Testis (tissue), 3 donors: ENCODE results near the gene CNDP1. TPM values are rescaled to one million over a fixed set of nuclear protein-coding genes. Genes with fewer than 3 reads are reported as not detected.

ENCODE experiments used
- DNase-seq: peaks from one replicate; pipeline ENCODE4 v3.0.0-alpha.2; 2019
- H3K27ac ChIP-seq, 2 donors: fragments of 200-600 bp; sonication (generic); one replicate each; pipeline ENCODE4 v1.5.1; 2019
- H3K27me3 ChIP-seq: fragments of 200-600 bp; sonication (generic); one replicate; pipeline ENCODE4 v1.5.1; 2019
- H3K36me3 ChIP-seq: fragments of 200-600 bp; sonication (generic); one replicate; pipeline ENCODE4 v1.5.1; 2017; ENCODE audit warnings: low read depth; ENCODE audit errors: missing control alignments
- H3K4me1 ChIP-seq: fragments of 200-600 bp; sonication (generic); one replicate; pipeline ENCODE4 v1.5.1; 2019
- H3K4me3 ChIP-seq, 2 donors: fragments of 200-600 bp; sonication (generic); one replicate each; pipeline ENCODE4 v1.5.1; 2017 to 2019
- H3K9me3 ChIP-seq: fragments of 200-600 bp; sonication (generic); one replicate; pipeline ENCODE4 v1.5.1; 2017
- CTCF ChIP-seq, 3 experiments: fragments of 450-650 bp in 2 of 3; fragments of 200-600 bp in 1 of 3; sonication (generic) in 1 of 3; IDR thresholded peaks; one replicate each; pipeline ENCODE4 v1.5.1; 2016 to 2019; ENCODE audit warnings: antibody characterized with exemption in 3 of 3, mild to moderate bottlenecking in 2 of 3, moderate library complexity in 1 of 3
- POLR2A ChIP-seq: fragments of 450-650 bp; IDR thresholded peaks from one replicate; pipeline ENCODE4 v1.6.1; 2017; ENCODE audit warnings: antibody characterized with exemption, mild to moderate bottlenecking, moderate library complexity
- WGBS, 2 donors: methylation state at CpG; one replicate each; pipeline ENCODE4 v1.1.5; 2018; 5-methylcytosine and 5-hydroxymethylcytosine counted together
- intact Hi-C: fragments of 100-400 bp; cut with DNase I; formaldehyde crosslinking; loops from one replicate; pipeline ENCODE4 v1.15.1; 2023; ENCODE audit warnings: low total_unique reads
- polyA plus RNA-seq: library from polyadenylated mRNA; stranded (reverse); fragments of 350-450 nt; fragmentation: Illumina TruSeq; extraction: RNeasy Lipid Tissue Mini Kit (QIAGEN cat#74804); gene quantifications from one replicate; pipeline ENCODE4 v1.2.3, GENCODE V29; 2014; ENCODE audit warnings: low read depth, low replicate concordance; ENCODE audit not compliant: insufficient read depth
- total RNA-seq, 2 donors: library from RNA; depleted of rRNA; stranded (reverse); fragments of >200 nt; gene quantifications; one replicate each; pipeline ENCODE4 v1.2.3, GENCODE V29; 2016

The CNDP1 gene
- total and polyA plus RNA-seq, 3 donors from 2014 or later = 0.31 to 1.3 (median 0.40) TPM

GRCh38 chr18:74531043-74531442 is 3.3 kb upstream of the CNDP1 start:
- Histone ChIP-seq H3K9me3 (no peaks in the 10 kb centered on the region), H3K4me1 (no peaks in the 10 kb centered on the region), H3K4me3 (no peak overlapping the region), H3K27me3 (no peaks in the 10 kb centered on the region), H3K27ac (no peak overlapping the region), H3K36me3 (no peaks in the 10 kb centered on the region)
- intact Hi-C loops = no loop called here
- TF ChIP-seq POLR2A (no peak), CTCF (IDR thresholded peaks at IDR 0.05) (no peak)
- no peak for DNase-seq
- WGBS, 2 donors = 86 to 87% methylated on average over 7 of the region's 7 CpGs

- Histone ChIP-seq H3K27ac (no peak overlapping the region), H3K4me3 (no peak overlapping the region), H3K9me3 (no peaks in the 10 kb centered on the region), H3K36me3 (no peaks in the 10 kb centered on the region), H3K4me1 (no peaks in the 10 kb centered on the region), H3K27me3 (no peaks in the 10 kb centered on the region)
- no peak for DNase-seq
- 64 to 67% methylated on average over 9 of the region's 9 CpGs for WGBS, 2 donors
- TF ChIP-seq CTCF (IDR thresholded peaks at IDR 0.05) (no peak), POLR2A (no peak)
- intact Hi-C loops = no loop called here
Measured at GRCh38 chr18:74532511-74533025, 1.7 kb upstream of the CNDP1 start.

DNA sequence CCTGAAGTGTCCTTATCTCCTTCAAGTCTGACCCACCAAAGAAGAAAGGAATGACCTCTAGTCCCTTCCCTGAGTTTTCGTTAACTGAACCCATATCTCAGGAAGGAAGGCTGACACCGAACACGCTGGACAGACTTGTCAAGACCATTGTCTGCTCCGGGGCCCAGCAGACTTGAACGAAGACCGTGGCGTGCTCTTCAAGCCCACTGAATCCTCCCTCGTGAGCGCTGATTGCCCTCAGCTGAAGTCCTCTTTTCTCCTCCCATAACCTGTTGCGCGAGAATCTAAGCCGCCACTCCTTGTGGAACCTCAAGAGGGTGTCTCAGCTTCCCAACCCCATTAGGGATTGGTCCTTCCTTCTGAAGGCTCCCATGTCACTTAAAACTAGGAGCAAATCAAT is 634 bp upstream of the CNDP1 start:
- Histone ChIP-seq H3K4me3 (no peak overlapping the region), H3K36me3 (no peaks in the 10 kb centered on the region), H3K4me1 (no peaks in the 10 kb centered on the region), H3K27me3 (no peaks in the 10 kb centered on the region), H3K27ac (no peak overlapping the region), H3K9me3 (no peaks in the 10 kb centered on the region)
- no peak for DNase-seq
- WGBS, 2 donors = 98 to 99% methylated on average over 12 of the region's 12 CpGs
- intact Hi-C loops = no loop called here
- TF ChIP-seq POLR2A (no peak), CTCF (IDR thresholded peaks at IDR 0.05) (no peak)

DNA sequence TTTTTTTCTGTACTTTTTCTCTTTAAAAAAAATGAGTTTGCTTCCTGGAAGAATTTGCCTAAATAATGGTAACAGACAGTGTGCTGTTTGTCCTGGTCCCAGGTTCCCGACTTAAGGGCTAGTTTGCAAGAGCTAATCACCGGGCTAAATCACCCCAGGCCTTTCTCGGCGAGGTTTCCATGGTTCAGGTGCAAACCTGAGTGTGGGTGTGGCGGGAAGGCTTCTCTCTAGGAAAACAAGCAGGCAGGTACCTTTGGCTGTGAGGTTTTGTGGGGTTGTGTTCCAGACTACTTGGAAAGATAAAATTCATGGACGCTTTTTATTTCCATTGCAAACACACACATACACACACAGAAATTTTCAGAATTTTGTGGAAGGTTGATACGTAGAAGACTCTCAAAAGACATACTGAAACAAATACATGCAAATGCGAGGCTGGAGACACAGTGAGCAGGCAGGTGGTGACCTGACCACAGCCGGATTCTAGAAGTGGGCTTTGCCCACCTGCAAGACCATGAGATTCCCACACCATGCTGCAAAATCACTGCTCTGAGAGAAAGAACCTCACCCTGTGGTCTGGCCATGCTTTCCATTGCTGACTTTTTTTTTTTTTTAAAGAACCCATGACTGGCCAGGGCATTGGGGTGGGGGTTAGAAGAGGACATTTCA is 815 bp downstream of the CNDP1 start:
- DNase-seq = no peak
- H3K9me3 ChIP-seq = no peaks in the 10 kb centered on the region
- H3K4me3 ChIP-seq = no peak overlapping the region
- TF ChIP-seq POLR2A = no peak
- no peak for TF ChIP-seq CTCF (IDR thresholded peaks at IDR 0.05)
- no peaks in the 10 kb centered on the region for H3K36me3 ChIP-seq
- H3K27ac ChIP-seq = no peak overlapping the region
- intact Hi-C loops = no loop called here
- H3K4me1 ChIP-seq = no peaks in the 10 kb centered on the region
- 93 to 95% methylated on average over 9 of the region's 9 CpGs for WGBS, 2 donors
- no peaks in the 10 kb centered on the region for H3K27me3 ChIP-seq

DNA sequence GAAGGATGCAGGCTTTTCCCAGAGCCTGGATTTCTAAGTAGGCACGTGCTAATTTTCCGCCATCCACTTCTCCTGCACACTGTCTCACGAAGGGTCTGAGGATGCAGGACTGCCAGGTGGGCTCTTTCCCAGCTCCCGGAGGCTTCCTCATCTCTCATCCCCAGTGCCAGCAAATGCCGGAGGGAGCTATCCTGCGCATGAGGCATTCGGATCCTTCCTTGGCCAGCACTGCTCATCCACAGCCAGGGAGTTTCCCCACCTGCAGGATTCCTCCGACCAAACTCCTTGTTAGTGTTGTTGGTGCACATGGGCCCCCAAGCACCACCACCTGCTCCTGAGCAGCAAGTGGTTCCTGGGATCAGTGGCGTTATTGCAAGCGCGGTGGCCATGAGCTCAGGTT is 5.0 kb downstream of the CNDP1 start:
- DNase-seq = no peak

More for the DNA sequence above, 5.0 kb downstream of the CNDP1 start:
- intact Hi-C loops = no loop called here
- Histone ChIP-seq H3K27ac (no peak overlapping the region), H3K9me3 (no peaks in the 10 kb centered on the region), H3K27me3 (no peaks in the 10 kb centered on the region), H3K4me3 (no peak overlapping the region), H3K36me3 (no peaks in the 10 kb centered on the region), H3K4me1 (no peaks in the 10 kb centered on the region)
- TF ChIP-seq POLR2A = no peak
- TF ChIP-seq CTCF (IDR thresholded peaks at IDR 0.05) = no peak
- WGBS, 2 donors = 90 to 93% methylated on average over 9 to 11 of the region's 11 CpGs
